ENCODE measurements around the gene C1QA. TPM values are rescaled to one million over a fixed set of nuclear protein-coding genes. Genes with fewer than 3 reads are reported as not detected.

C1QA gene
- total and polyA plus RNA-seq, 2 of the 13 experiments (the other 11 are each of a cell fraction or from before 2014, with no cell fraction given): not detected

- Histone ChIP-seq H3K4me3 (replicated peaks in 1 of 3; ENCODE audit: insufficient read depth in 1 of 3, low read depth in 2 of 3, low read length in 3 of 3) (no peak overlapping the region), H3K27ac (ENCODE audit: extremely low read length, insufficient read depth, low read length) (no peak overlapping the region), H3K36me3 (replicated peaks in 1 of 2; ENCODE audit: control insufficient read depth in 1 of 2, insufficient read depth in 2 of 2, low read length in 2 of 2) (no peaks in the 10 kb centered on the region), H4K20me1 (ENCODE audit: insufficient read depth, low read length) (no peaks in the 10 kb centered on the region), H3K4me2 (ENCODE audit: low read depth, low read length) (no peak overlapping the region), H3K79me2 (ENCODE audit: insufficient read depth, low read length) (no peaks in the 10 kb centered on the region), H3K9me3 (ENCODE audit: low read length) (no peaks in the 10 kb centered on the region), H3K4me1 (ENCODE audit: insufficient read depth, low read length) (0 out of 2 replicates have a peak, but pooled peaks cover 5% of the 10 kb centered on the region), H3K9ac (ENCODE audit: insufficient read depth, low read depth, low read length) (no peak overlapping the region), H2AFZ (ENCODE audit: low read length) (no peak overlapping the region), H3K27me3 (ENCODE audit: control insufficient read depth in 1 of 2, insufficient read depth in 2 of 2, low read length in 2 of 2) (peaks cover 0 to 4% of the 10 kb centered on the region in 2 experiments; a peak in 1 of 5 replicates)
- in situ Hi-C loops (cut with HindIII; ENCODE audit: extremely low pct_ligation_motif_present, low pct_unique_long_range_greater_than_20kb) (no loop called here), intact Hi-C loops (cut with micrococcal nuclease; ENCODE audit: unreplicated experiment) (no loop called here)
- FAIRE-seq (no peak), ATAC-seq (no peak), DNase-seq (ENCODE audit: low spot score) (no peak)
- 48% methylated on average over 14 of the region's 15 CpGs for WGBS (ENCODE audit: low lambda C conversion rate)
- POLR2A ChIA-PET: no interaction called here
- CTCF ChIA-PET (ENCODE audit: low intra/inter-chr PET ratio, low total read pairs): no interaction called here
- TF ChIP-seq PBX2 (CRISPR knock-in tag; IDR thresholded peaks at IDR 0.05) (no peak), PHF21A (CRISPR knock-in tag; IDR thresholded peaks at IDR 0.05) (no peak), ZNF792 (CRISPR knock-in tag; IDR thresholded peaks at IDR 0.05) (no peak), ONECUT2 (CRISPR knock-in tag; IDR thresholded peaks at IDR 0.05) (no peak), ARHGAP35 (CRISPR knock-in tag; IDR thresholded peaks at IDR 0.05; ENCODE audit: borderline replicate concordance) (no peak), RELA (CRISPR knock-in tag; IDR thresholded peaks at IDR 0.05) (no peak), ATF4 (CRISPR knock-in tag; IDR thresholded peaks at IDR 0.05) (no peak), ZBTB43 (CRISPR knock-in tag; conservative IDR thresholded peaks at IDR 0.05) (no peak), PLRG1 (conservative IDR thresholded peaks at IDR 0.05) (no peak), CBX5 (CRISPR knock-in tag; IDR thresholded peaks at IDR 0.05; ENCODE audit: borderline replicate concordance) (no peak), NR0B2 (CRISPR knock-in tag; IDR thresholded peaks at IDR 0.05) (no peak), ZBTB4 (CRISPR knock-in tag; IDR thresholded peaks at IDR 0.05; ENCODE audit: borderline replicate concordance) (no peak), MED13 (CRISPR knock-in tag; IDR thresholded peaks at IDR 0.05) (no peak)
- no TSS peak for BruUV-seq (replicated peaks)
These were observed 45.3 kb downstream of the C1QA start for GRCh38 chr1:22681556-22682276.

Data from HepG2 (cell line).